HG03439 (cell line): ENCODE measurements around the gene PLSCR2.
"Not testable (repeated sequence)": the region's sequence is repeated elsewhere in the genome, so short reads cannot be mapped to it uniquely, and the experiment has no call there.

Source experiments
- ATAC-seq: cut with Tn5 transposase; IDR thresholded peaks from one replicate; pipeline ENCODE4 v1.9.1; 2021; ENCODE audit warnings: mild to moderate bottlenecking, moderate library complexity; ENCODE audit not compliant: unreplicated experiment

The PLSCR2 gene, protein sequence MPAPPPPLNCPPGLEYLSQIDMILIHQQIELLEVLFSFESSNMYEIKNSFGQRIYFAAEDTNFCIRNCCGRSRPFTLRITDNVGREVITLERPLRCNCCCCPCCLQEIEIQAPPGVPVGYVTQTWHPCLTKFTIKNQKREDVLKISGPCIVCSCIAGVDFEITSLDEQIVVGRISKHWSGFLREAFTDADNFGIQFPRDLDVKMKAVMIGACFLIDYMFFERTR

DNA sequence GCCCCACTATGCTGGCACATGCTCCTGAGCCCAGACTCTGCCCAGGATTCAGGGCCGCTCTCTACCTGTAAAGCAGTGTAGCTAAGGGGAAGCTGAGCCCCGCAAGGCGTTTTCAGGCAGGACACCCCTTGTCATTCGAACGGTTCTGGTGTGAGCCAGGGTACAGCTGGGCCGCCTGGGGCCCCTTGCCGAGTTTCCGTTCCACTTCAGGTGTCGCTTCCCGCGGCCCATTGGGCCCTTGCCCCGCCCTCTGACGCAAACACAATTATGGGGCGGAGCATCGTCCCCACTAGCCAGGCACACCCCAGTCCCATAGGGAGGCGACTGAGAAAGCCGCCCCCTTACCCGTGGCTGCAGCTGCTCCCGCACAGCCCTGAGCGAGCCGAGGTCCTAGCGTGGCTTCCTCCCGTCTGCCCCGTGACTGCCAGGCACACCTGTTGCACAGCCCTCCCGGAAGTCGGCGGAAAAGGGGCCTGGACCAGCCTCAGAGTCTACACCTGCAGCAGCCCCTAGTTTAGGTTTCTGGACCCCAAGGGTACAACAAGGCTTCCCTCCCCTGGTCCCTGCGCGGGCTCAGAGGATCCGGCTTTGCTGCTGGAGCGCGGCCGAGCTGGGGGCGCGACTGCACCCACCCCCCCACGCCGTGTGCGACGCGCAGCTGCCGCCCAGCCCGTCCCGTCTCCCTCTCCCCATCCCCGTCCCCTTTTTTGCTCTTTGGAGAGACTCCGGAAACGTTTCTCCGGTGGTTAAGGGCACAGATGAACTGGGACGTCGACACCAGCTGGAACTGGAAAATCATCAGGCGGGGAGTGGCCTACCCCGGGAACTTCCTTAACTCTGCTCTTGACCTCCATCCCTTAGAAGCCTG, at the start of gene PLSCR2:
Gene PLSCR2 (minus strand): TSS at position 412 of the 868 bp plus-strand sequence. CDS start 9,657 bp downstream, outside the sequence.
- ATAC-seq: peak; percentile 99

- ATAC-seq: no peak
Measured at GRCh38 chr3:146517684-146518435, 48.5 kb upstream of the PLSCR2 start.

DNA sequence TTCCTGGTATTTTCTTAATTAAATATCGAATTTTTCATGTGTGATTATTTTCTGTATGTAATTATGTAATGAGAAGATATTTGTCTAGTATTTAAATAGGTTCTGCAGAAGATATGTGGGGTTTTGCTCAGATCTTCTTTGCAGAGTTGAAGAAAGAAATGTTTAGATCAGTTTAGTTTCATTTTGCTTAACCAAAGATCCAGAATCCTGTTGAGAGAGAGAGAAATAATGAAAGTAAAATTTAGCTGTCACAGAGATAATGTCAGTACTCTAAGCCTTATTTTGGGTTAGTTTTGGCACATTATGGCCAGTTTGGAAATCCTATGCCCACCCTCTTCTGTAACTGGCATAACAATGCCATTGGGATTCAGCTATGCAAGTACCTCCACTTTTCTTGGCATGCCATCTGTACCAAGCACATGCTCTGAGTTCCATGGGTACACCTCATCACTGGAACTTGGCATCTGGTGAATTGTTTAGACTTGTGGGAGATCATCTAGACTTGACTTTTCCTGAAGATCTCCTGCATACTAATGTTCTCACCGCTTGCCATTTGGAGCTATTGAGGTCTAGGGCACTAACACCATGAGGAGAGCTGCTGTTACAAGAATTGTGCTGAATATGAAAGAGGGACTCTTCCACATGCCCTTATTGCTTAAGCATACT, 44.2 kb upstream of the PLSCR2 start:
- no peak for ATAC-seq

GRCh38 chr3:146511402-146512134, 42.2 kb upstream of the PLSCR2 start:
- ATAC-seq: no peak

- ATAC-seq: no peak
Measured at GRCh38 chr3:146507331-146508120, 38.2 kb upstream of the PLSCR2 start.

DNA sequence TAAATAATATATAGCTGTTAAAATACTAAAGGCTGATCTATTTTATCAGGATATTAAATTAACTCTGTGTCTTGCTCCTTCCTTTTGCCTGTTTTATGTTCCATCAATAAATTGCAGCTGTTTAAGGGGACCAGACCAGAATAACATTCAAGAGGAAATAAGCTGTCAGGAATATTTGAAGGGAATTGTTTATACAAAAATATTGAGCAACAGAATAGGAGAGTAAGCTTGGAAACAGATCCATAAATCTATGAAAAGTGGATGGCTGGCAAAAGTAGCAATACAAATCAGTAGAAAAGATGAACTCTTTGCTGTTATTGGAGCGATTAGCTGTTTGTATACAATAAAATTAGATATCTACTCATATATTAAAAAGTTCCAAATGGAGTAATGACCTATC, 36.2 kb upstream of the PLSCR2 start:
- ATAC-seq: no peak

DNA sequence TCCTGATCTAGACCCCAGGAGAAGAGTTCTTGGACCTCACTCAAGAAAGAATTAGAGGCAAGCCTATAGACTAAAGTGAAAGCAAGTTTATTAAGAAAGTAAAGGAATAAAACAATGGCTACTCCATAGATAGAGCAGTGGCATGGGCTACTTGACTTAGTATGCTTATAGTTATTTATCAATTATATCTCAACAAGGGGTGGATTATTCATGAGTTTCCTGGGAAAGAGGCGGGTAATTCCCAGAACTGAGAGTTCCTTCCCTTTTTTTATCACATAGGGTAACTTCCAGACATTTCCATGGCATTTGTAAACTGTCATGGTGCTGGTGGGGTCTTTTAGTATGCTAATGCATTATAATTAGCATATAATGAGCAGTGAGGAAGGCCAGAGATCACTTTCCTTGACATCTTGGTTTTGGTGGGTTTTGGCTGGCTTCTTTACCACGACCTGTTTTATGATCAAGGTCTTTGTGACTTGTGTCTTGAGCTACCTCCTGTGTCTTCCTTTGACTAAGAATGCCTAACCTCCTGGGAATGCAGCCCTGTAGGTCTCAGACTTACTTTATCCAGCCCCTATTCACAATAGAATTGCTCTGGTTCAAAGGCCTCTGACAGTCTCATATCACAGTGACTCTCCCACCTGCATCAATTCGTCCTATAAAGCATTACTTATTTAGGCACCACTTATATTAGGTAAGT, 35.3 kb upstream of the PLSCR2 start:
- ATAC-seq: no peak

DNA sequence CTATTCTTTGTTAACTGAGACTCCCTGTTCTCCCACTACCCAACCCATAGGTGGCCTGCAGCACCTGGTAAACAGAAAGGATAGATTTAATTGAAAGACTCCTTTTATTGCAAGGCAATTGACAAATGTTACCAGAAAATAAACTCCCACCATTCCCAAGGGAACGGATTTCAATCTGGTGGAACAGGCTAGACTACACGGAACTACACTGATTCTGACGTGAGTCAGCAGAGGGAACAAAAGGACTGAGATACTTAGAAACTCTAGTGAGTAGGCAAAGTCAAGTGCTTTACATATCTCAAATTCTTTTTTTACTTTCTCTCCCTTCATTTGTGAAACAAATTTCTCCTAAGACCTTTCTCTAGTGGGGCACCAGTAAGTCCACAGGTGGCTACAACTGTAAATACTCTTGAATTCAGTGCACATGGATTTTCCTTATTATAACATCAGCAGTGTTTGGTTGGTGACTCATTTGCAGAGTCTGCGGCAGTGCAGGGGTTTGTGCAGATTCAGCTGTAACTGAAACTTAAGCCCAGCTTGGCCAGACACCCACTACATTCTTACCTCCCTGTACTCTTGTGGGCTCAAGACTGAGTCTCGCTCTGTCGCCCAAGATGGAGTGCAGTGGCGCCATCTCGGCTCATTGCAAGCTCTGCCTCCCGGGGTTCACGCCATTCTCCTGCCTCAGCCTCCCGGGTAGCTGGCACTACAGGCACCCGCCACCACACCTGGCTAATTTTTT, 34.3 kb upstream of the PLSCR2 start:
- peak; percentile 96 for ATAC-seq

DNA sequence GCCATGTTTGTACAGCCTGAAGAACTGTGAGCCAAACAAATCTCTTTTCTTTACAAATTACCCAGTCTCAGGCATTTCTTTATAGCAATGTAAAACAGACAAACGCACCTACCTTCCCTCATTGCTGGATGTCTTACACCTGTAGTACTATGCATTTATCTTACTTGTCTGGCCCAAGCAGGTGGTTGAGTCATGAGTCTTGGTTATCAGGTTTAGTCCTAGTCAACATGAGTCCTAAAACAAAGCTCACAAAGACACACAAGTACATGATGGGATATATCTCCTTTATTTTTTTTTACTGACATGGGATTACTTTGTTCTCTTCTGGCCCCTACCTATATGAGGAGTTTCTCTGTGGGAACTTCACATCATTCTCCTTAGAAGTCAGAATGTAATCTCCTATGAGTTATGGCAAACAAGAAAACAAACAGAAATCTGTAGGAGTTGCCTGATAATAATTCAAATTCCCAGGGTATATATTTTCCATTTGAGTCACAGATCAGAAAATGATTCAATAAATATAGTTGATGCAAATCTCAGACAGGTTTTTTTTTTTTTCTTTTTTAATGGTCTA, 33.6 kb upstream of the PLSCR2 start:
- ATAC-seq: no peak

DNA sequence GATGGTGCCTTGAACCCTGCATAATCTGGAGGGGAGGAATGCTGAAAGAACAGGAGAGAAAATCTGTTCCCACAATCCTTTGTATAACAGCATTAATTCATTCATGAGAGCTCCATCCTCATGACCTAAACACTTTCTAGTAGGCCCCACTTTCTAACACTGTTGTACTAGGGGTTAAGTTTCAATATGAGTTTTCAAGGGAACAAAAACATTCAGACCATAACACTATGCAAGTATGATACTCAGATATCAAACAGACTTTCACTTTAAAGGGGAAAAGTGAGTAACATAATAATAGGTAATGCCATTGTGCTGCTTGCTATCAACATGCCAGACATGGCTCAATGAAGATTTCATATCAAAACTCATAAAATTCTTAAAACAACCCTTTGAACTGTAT, 32.4 kb upstream of the PLSCR2 start:
- ATAC-seq: no peak

DNA sequence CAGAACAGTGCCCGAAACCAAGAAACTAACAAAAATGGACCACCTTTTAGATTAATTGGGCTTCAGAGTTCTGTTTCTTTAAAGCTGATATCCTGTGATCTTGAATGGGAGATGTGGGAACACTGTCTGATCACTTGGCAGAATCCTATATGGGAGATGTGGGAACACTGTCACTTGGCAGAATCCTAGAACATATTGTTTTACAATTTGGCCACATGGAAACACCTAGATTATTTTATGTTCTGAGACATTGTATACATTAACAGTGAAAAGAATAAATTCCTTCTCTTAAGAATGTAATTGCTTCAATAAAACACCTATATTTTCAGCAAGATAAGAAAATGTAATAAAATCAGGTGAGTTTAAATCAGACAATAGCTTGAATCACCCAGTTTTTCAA, 30.3 kb upstream of the PLSCR2 start:
- no peak for ATAC-seq

- ATAC-seq: no peak
Measured at GRCh38 chr3:146498002-146498736, 28.8 kb upstream of the PLSCR2 start.

- ATAC-seq: not testable (repeated sequence)
Measured at GRCh38 chr3:146497145-146497843, 27.9 kb upstream of the PLSCR2 start.

DNA sequence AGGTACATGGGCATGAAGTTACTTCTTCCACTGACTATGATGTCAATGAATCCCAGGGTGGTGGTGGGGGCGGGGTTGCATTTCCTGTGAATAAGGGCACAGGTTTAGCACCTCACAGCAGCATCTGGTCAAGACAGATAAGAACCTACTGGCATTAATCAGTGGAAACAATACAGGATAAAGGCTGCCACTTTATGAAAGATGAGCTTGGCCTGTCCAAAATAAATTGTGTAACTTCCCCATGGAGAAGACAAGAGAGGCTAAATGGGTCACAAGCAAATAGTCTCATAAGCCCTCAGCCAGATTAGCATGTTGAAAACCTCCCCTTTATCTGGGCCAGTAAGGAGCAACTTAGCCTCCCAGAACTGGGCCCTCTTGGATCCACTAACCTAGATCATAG, 27.4 kb upstream of the PLSCR2 start:
- no peak for ATAC-seq

- no peak for ATAC-seq
Measured at GRCh38 chr3:146496251-146496650, 26.9 kb upstream of the PLSCR2 start.

DNA sequence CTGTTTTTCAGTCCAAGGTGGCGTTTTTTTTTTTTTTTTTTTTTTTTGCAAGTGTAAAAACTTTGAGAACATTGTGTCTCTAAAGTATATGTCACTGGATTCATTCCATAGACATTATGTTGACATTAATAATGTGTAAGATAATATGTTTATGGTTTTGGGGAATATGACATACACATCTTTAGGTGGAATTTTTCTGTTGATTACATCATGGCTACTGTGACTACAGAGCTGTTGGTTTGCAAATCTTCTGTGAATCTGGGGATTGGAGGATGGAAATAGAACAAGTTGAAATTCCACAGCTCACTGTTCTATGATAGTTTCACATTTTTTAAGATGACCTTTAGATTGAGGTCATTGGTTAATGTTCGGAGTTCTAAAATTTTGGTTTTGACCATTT, 24.4 kb upstream of the PLSCR2 start:
- ATAC-seq: no peak

DNA sequence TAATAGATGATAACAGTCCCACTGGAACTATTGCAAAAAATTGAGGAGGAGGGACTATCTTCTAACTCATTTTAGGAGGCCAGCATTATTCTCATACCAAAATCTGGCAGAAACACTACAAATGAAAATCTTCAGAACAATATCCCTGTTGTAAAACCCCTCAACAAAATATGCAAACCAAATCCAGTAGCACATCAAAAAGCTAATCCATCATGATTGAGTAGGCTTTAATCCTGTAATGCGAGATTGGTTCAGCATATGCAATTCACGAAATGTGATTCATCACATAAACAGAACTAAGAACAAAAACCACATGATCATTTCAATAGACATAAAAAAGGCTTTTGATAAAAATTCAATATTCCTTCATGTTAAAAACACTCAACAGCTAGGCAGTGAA, 23.9 kb upstream of the PLSCR2 start:
- no peak for ATAC-seq
